Activated T-cell treated with anti-CD3 and anti-CD28 coated beads, Interleukin-2, amount 50 U/mL, for 72 hours (primary cell): ENCODE results near the gene OSBP2. TPM values are rescaled to one million over a fixed set of nuclear protein-coding genes. Genes with fewer than 3 reads are reported as not detected.

Source experiments
- ATAC-seq, 2 donors: fragments of 150-1000 bp; cut with Tn5 transposase; replicated peaks in 1 of 2; 2 replicates each; pipeline ENCODE4 v1.10.0; 2021; ENCODE audit warnings: moderate library complexity in 2 of 2, mild to moderate bottlenecking in 1 of 2
- DNase-seq, 2 donors: peaks; one replicate each; pipeline ENCODE4 v3.0.0; 2021 to 2022; ENCODE audit warnings: mixed read lengths in 1 of 2
- H3K27ac Mint-ChIP-seq: one replicate; pipeline ENCODE4 v1.8.0; 2022; ENCODE audit warnings: mild to moderate bottlenecking, moderate library complexity, mixed read lengths
- H3K27me3 Mint-ChIP-seq: one replicate; pipeline ENCODE4 v1.8.0; 2022; ENCODE audit warnings: low read depth, mixed read lengths
- H3K36me3 Mint-ChIP-seq, 2 donors: one replicate each; pipeline ENCODE4 v1.8.0; 2022; ENCODE audit warnings: mixed read lengths in 2 of 2, mild to moderate bottlenecking in 1 of 2; ENCODE audit not compliant: insufficient read depth in 2 of 2
- H3K4me1 Mint-ChIP-seq: one replicate; pipeline ENCODE4 v1.8.0; 2022; ENCODE audit warnings: low read depth, mixed read lengths
- H3K4me3 Mint-ChIP-seq, 2 donors: one replicate each; pipeline ENCODE4 v1.8.0; 2022; ENCODE audit warnings: mild to moderate bottlenecking in 2 of 2, mixed read lengths in 2 of 2, moderate library complexity in 2 of 2
- H3K9me3 Mint-ChIP-seq, 2 donors: one replicate each; pipeline ENCODE4 v1.8.0; 2022; ENCODE audit warnings: mixed read lengths in 2 of 2
- total RNA-seq, 2 donors: library from RNA; stranded (reverse); gene quantifications; one replicate each; pipeline ENCODE4 v1.2.3, GENCODE V29; 2022

The OSBP2 gene
- total RNA-seq, 2 donors from 2014 or later, result 7.2 to 11.9 TPM

DNA sequence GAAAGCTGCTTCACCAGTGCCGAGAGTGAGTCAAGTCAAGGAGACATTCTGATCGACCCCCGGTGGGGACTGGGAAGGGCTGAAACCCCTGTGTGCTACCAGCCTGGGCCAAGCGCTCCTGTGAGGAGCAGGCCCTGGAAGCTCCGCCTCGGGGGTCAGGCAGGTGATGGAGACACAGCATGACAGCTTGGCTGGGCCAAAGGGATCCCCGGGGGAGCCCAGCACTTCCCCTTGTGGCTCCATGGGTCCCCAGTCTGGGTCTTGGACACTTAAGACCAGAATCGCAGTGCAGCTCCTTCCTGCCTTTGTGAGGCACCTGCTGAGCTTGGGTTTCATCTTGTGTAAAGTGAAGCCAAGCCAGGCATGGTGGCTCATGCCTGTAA is 184.7 kb downstream of the OSBP2 start:
- no peaks in the 10 kb centered on the region for H3K9me3 Mint-ChIP-seq

DNA sequence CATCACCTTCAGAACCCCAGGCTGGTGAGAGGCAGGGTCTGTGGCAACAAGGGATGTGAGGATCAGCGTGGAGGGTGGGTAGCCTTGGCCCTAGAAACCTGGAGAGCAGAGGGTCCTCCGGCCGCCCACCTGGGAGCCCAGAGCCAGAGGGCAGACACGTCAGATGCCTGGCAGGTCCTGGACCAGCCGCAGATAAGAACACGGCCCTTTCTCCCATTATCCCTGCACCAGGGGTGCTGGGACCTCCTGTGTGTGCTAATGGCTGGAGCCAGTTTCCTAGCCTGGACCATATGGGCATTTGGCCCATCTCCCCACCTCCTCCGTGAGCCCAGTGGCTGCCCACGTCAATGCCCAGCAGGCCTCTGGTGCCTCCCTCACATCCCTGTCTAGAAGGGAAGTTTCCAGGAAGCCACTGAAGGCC is 185.5 kb downstream of the OSBP2 start:
- H3K36me3 Mint-ChIP-seq, result no peaks in the 10 kb centered on the region
- no peaks in the 10 kb centered on the region for H3K4me1 Mint-ChIP-seq
- DNase-seq (no peak), ATAC-seq (no peak)
- no peak overlapping the region for H3K27ac Mint-ChIP-seq
- no peaks in the 10 kb centered on the region for H3K27me3 Mint-ChIP-seq
- no peaks in the 10 kb centered on the region for H3K9me3 Mint-ChIP-seq
- no peak overlapping the region for H3K4me3 Mint-ChIP-seq

More for the DNA sequence above, 184.7 kb downstream of the OSBP2 start:
- Mint-ChIP-seq H3K36me3 (no peaks in the 10 kb centered on the region), H3K27ac (no peak overlapping the region), H3K27me3 (no peaks in the 10 kb centered on the region), H3K4me1 (no peaks in the 10 kb centered on the region), H3K4me3 (no peak overlapping the region)
- no peak for ATAC-seq
- DNase-seq, result no peak

DNA sequence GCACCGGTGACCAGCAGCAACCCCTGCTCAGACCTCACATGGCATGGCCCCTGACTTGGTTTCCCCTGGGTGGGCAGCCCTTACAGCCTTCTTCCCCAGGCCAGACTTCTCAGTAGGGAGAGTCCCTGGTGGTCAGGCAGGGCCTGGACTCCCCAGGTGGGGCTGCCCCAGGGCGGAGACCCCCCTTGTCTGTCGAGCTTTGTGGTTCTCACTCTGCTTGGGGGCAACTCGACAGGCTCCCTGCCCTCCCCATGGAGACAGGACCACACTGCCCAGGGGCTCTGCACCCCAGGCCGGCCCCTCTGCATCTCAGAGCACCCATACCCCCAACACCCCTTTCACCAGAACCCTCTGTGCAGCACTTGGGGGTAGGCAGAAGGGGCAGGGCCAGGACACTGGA is 186.2 kb downstream of the OSBP2 start:
- ATAC-seq (no peak), DNase-seq (no peak)
- Mint-ChIP-seq H3K4me3 (no peak overlapping the region), H3K27me3 (no peaks in the 10 kb centered on the region), H3K4me1 (no peaks in the 10 kb centered on the region), H3K9me3 (no peaks in the 10 kb centered on the region), H3K36me3 (no peaks in the 10 kb centered on the region), H3K27ac (no peak overlapping the region)

DNA sequence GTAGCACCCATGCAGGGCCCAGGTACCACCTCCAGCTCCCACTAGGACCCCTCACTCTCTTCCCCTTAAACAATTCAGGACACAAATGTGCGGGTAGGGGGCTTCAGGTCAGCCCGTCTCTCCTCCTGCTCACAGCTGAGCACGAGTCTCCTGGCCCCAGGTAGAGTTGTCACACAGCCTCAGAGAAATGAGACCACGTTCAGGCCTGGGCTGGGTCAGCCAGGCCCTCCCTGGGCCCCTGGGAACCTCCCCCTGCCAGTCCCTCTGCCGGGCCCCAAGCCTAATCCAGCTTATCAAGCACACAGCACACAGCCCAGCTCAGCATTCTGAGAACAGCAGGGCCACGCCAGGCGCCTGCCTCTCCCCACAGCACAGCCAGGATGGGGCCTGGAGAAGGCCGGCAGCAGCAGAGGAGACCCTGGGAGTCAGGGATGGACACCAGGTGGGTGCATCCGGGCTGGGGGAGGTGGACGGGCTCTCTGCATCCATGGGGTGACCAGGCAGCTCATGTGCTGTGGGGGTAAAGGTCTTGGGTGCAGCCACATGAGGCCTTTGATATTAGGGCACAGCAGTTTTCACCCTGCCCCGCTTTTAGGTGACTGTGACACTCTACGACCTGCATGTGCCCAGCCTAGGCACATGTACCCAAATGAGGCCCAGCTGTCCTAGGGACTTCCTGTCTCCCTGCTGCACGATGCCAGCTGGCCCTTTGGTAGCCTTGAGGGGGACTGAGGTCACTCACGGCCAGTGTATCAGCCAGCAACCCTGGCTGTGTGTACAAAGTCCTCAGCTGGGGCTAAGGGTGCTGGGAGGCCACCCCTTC is 186.9 kb downstream of the OSBP2 start:
- no peaks in the 10 kb centered on the region for H3K36me3 Mint-ChIP-seq
- no peaks in the 10 kb centered on the region for H3K4me1 Mint-ChIP-seq
- H3K9me3 Mint-ChIP-seq, result no peaks in the 10 kb centered on the region
- no peak overlapping the region for H3K27ac Mint-ChIP-seq
- H3K27me3 Mint-ChIP-seq, result no peaks in the 10 kb centered on the region
- DNase-seq, result no peak
- H3K4me3 Mint-ChIP-seq, result no peak overlapping the region
- ATAC-seq, result no peak

DNA sequence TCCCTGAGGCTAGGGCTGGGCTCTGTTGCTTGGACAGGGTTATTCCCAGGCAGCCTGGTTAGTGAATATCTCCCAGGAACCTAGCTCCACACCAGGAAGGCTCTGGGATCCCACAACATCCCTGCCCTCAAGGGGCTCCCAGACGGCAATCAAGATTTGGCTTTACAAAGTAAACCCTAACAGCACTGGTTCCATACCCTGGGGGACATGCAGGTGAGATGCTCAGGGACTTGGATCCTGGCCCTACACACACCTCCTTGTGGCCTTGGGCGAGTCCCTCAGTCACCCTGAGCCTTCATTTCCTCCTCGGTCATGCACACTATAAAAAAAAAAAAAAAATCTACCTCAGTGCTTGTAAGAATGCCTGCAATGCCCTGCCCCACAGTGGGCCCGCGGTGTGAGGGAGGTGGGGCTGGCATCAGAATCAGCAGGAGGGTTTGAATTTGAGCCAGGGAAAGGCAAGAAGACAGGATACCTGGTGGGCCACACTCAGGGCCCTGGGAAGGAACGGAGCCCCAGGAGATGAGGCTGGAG is 187.6 kb downstream of the OSBP2 start:
- Mint-ChIP-seq H3K27me3 (no peaks in the 10 kb centered on the region), H3K4me3 (no peak overlapping the region), H3K27ac (no peak overlapping the region), H3K36me3 (no peaks in the 10 kb centered on the region), H3K4me1 (no peaks in the 10 kb centered on the region), H3K9me3 (no peaks in the 10 kb centered on the region)
- DNase-seq (no peak), ATAC-seq (no peak)

DNA sequence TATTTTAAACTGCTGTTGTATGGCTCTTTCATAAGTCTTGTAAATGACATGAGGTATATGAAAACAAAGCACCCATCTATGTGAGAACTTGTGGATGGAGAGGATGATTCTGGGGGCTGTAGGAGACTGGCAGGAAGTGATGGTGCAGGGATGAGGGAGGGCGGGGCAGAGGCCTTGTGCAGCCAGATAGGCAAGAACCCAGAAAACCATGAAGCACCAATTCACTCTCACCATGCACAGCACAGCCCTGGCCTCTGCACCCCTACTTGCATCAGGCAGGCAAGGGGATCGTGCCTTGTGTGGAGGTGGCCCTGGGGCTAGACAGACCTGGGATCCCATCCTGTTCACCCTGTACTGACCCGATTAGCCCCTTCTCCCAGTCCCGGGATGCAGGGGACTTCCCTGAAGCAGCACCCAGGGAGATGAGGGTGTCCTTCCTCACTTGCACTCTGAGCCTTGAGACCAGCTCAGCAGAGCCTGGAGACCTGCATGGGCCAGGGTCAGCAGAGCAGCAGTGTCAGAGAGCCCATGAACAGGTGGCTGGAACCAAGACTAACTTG is 188.4 kb downstream of the OSBP2 start:
- DNase-seq, result no peak
- Mint-ChIP-seq H3K4me1 (no peaks in the 10 kb centered on the region), H3K27ac (no peak overlapping the region), H3K36me3 (no peaks in the 10 kb centered on the region), H3K27me3 (no peaks in the 10 kb centered on the region), H3K9me3 (no peaks in the 10 kb centered on the region), H3K4me3 (no peak overlapping the region)
- ATAC-seq, result no peak

DNA sequence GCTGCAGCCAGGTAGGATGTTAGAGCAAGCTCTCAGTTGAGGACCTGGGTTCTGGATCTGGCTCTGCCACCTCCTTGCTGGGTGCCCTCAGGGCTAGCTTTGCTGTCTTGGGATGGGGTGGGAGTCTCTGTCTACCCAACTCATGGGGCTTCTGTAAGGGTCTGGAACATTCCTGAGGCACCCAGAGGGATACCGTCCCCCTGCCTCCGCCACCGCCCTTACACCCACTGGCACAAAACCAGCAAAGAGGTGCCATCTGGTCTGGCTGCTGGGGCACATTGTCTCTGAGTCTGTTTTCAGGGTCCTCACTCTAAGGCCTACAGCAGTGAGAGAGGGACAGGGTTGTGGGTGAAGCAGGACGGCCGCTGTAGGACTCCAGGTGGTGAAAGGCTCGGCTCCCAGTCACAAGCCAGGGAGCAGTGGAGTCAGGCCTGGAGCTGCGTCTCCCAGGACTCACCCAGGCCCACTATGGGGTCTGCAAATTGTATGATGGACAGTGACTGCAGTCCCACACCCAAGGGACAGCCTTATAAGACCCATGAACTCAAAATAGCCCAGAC is 189.0 kb downstream of the OSBP2 start:
- no peak overlapping the region for H3K4me3 Mint-ChIP-seq
- no peaks in the 10 kb centered on the region for H3K36me3 Mint-ChIP-seq
- H3K27ac Mint-ChIP-seq, result no peak overlapping the region
- ATAC-seq (no peak), DNase-seq (no peak)
- no peaks in the 10 kb centered on the region for H3K27me3 Mint-ChIP-seq
- no peaks in the 10 kb centered on the region for H3K9me3 Mint-ChIP-seq
- no peaks in the 10 kb centered on the region for H3K4me1 Mint-ChIP-seq

DNA sequence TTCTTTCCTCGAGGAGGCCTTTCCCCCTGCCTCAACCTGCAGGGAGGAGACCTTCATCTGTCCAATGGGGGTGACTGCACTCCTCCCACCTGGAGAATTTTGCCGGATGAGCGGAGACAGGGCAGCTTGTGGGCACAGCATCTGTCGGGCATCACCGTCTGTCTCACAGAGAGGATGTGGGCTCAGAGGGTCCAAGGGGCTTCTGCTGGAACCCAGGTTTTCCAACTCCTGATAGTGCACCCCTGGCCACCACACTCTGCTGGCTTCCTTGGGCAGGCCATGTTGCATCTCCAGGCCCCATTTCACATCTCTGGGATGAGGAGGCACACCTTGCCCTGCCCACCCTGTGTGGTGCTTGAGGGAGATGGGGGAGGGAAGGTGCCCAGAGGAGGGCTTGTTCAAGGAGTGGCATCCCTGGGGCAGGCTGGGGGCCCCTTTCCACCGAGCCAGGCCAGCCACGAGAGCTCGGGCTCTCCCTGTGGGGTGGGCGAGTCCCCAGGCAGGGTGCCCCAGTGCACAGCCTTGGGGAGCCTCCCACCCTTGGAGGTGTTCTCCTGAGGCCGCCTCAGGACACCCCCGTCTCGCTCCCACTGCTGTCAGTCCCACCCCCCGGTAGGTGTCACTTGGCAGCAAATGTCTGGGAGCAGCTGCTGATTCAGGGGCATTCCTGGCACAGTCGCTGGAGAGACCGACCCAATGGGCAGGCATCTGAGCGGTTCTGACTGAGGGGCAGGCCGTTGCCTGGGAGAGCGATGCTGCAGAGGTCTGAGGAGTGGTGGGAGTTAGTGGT is 189.7 kb downstream of the OSBP2 start:
- Mint-ChIP-seq H3K4me1 (no peaks in the 10 kb centered on the region), H3K27me3 (no peaks in the 10 kb centered on the region), H3K4me3 (no peak overlapping the region), H3K9me3 (no peaks in the 10 kb centered on the region), H3K36me3 (no peaks in the 10 kb centered on the region), H3K27ac (no peak overlapping the region)
- DNase-seq (no peak), ATAC-seq (no peak)

DNA sequence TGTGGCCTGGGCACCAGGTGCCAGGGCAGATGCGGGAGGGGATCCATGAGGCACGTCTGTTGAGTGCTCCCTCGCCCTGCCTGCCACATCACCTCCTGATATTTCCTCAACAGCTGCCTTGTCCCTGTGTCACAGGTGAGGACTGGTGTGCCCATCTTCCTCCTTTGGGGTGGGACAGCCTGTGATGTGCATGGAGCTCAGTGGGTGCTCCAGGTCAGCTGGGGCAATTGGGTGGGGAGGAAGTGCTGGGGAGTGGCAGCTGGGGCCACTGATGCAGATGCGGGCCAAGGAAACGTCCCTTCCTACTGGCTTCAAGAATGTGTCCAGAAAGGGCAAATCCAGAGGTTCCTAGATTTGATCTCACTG is 190.3 kb downstream of the OSBP2 start:
- DNase-seq, result no peak
- no peak for ATAC-seq
- H3K36me3 Mint-ChIP-seq, result no peaks in the 10 kb centered on the region
- H3K4me3 Mint-ChIP-seq, result no peak overlapping the region
- H3K4me1 Mint-ChIP-seq, result no peaks in the 10 kb centered on the region
- H3K9me3 Mint-ChIP-seq, result no peaks in the 10 kb centered on the region
- H3K27ac Mint-ChIP-seq, result no peak overlapping the region
- no peaks in the 10 kb centered on the region for H3K27me3 Mint-ChIP-seq

DNA sequence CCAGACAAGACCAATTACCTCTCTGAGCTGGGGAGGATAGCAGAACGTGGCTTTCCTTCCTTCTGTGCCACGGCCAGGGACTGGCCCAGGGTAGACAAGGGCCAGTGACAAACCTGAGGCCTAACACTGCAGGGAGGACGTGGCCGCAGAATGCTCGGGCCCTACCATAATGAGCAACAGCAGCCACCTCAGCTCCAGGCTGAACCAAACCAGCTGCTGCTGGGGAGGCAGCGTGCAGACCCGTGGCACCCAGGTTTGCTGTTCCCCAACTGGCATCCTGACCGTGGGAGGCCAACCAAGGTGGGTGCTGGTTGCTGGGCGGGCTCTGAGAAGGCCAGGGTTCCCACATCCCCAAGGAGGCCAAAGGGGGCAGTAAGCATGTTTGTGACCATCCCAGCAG is 190.9 kb downstream of the OSBP2 start:
- DNase-seq (no peak), ATAC-seq (no peak)
- no peaks in the 10 kb centered on the region for H3K9me3 Mint-ChIP-seq
- H3K27me3 Mint-ChIP-seq, result no peaks in the 10 kb centered on the region
- H3K36me3 Mint-ChIP-seq, result no peaks in the 10 kb centered on the region
- H3K4me1 Mint-ChIP-seq, result no peaks in the 10 kb centered on the region
- no peak overlapping the region for H3K4me3 Mint-ChIP-seq
- H3K27ac Mint-ChIP-seq, result no peak overlapping the region

DNA sequence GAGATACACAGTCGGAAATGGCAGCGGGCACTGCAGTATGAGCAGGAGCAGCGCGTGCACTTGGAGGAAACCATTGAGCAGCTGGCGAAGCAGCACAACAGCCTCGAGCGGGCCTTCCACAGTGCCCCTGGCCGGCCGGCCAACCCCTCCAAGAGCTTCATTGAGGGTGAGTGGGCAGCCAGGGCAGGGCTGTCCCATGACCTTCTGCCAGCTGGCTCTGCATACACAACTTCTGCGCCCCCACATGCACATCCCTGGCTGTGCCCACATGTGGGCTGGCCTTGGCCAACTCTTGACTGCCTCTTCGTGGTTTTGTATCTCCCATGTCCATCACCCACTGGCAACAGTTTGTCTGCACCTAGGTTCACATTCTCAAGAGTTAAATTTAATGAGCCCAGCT is 192.8 kb downstream of the OSBP2 start:
- H3K4me1 Mint-ChIP-seq, result peaks cover 8% of the 10 kb centered on the region
- H3K9me3 Mint-ChIP-seq, result no peaks in the 10 kb centered on the region
- H3K27ac Mint-ChIP-seq, result no peak overlapping the region
- DNase-seq (no peak), ATAC-seq (no peak)
- H3K36me3 Mint-ChIP-seq, result no peaks in the 10 kb centered on the region
- no peaks in the 10 kb centered on the region for H3K27me3 Mint-ChIP-seq
- no peak overlapping the region for H3K4me3 Mint-ChIP-seq

DNA sequence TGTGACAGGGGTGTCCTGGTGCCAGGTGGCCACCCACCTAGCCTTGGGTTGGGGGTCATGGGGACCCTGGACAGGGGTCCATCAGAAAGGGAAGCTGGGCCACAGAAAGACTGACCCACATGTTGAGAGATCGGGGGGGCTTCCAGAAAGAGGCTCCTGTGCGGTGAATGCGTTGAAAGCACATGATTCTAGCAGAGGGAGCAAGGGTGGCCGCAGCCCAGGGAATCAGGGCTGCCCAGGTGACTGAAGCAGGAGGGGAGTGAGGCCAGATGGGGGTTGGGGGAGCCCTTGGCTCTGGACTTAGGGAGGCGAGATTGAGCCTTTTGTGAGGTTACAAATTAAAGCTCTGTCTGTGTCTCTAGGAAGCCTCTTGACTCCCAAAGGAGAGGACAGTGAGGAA is 193.2 kb downstream of the OSBP2 start:
- H3K9me3 Mint-ChIP-seq, result no peaks in the 10 kb centered on the region
- DNase-seq, result no peak
- no peak overlapping the region for H3K27ac Mint-ChIP-seq
- H3K36me3 Mint-ChIP-seq, result no peaks in the 10 kb centered on the region
- no peak overlapping the region for H3K4me3 Mint-ChIP-seq
- no peaks in the 10 kb centered on the region for H3K27me3 Mint-ChIP-seq
- no peak for ATAC-seq
- peaks cover 8% of the 10 kb centered on the region for H3K4me1 Mint-ChIP-seq
